Endothelial cell of umbilical vein (primary cell): ENCODE data around the gene EIF4E. TPM values are rescaled to one million over a fixed set of nuclear protein-coding genes. Genes with fewer than 3 reads are reported as not detected.

Source experiments
- BruUV-seq: library from RNA; stranded (reverse); fragments of 400-500 nt; replicated peaks from 2 replicates; lab custom pipeline; 2021; lab: Mats Ljungman, UMichigan
- CTCF ChIA-PET: fragments of 300-600, 350-600 bp; sonication (Branson Sonifier 250); formaldehyde crosslinking; loops from one replicate; lab custom pipeline; 2021; ENCODE audit warnings: antibody characterized with exemption, inconsistent platforms; lab: Charles Lee
- POLR2A ChIA-PET: fragments of 300-600, 350-600 bp; sonication (Branson Sonifier 250); formaldehyde crosslinking; loops from one replicate; lab custom pipeline; 2021; ENCODE audit warnings: antibody characterized with exemption, inconsistent platforms; lab: Charles Lee
- DNase-seq: peaks from one replicate; pipeline ENCODE4 v3.0.0-alpha.2; 2011; ENCODE audit warnings: low read depth, low spot score
- FAIRE-seq: peaks from 2 replicates; lab custom pipeline; 2011; peaks lifted over from hg19 to GRCh38; lab: Jason Lieb, UNC
- H2AFZ ChIP-seq: 2 replicates; pipeline ENCODE4 v1.6.0; 2012; ENCODE audit warnings: low read depth, low read length, control low read depth, inconsistent platforms
- H3K27ac ChIP-seq: 2 replicates; pipeline ENCODE4 v1.5.1; 2011; ENCODE audit warnings: low read depth, mild to moderate bottlenecking, control low read depth, low read length, moderate library complexity; ENCODE audit not compliant: insufficient read depth
- H3K27me3 ChIP-seq, 2 experiments: 2 replicates each; pipeline versions ENCODE4 v1.6.0 to v1.6.1; 2011; ENCODE audit warnings: low read length in 2 of 2, mixed read lengths in 1 of 2; ENCODE audit not compliant: control insufficient read depth in 2 of 2, insufficient read depth in 2 of 2
- H3K36me3 ChIP-seq, 2 experiments: 2 replicates in 1 of 2; 3 replicates in 1 of 2; pipeline ENCODE4 v1.5.1; 2011; ENCODE audit warnings: low read length in 2 of 2, mild to moderate bottlenecking in 1 of 2, moderate library complexity in 1 of 2; ENCODE audit not compliant: control insufficient read depth in 2 of 2, insufficient read depth in 2 of 2; ENCODE audit errors: extremely low read depth in 1 of 2
- H3K4me1 ChIP-seq: 3 replicates; pipeline ENCODE4 v1.5.1; 2011; ENCODE audit warnings: mild to moderate bottlenecking, low read length; ENCODE audit not compliant: control insufficient read depth, insufficient read depth; ENCODE audit errors: extremely low read depth
- H3K4me2 ChIP-seq: 2 replicates; pipeline ENCODE4 v1.6.1; 2011; ENCODE audit warnings: low read length, control low read depth, mixed read lengths; ENCODE audit not compliant: insufficient read depth
- H3K4me3 ChIP-seq, 3 experiments: fragments of 200-600 bp in 1 of 3; sonication (generic), shearing (Covaris generic) in 1 of 3; replicated peaks in 1 of 3; 2 replicates each; pipeline ENCODE4 v1.5.1; 2011 to 2016; ENCODE audit warnings: control low read depth in 3 of 3, low read length in 3 of 3, mild to moderate bottlenecking in 2 of 3, inconsistent platforms in 1 of 3, low read depth in 1 of 3, moderate library complexity in 1 of 3; ENCODE audit not compliant: insufficient read depth in 1 of 3
- H3K79me2 ChIP-seq: 2 replicates; pipeline ENCODE4 v1.6.0; 2012; ENCODE audit warnings: low read length, inconsistent platforms; ENCODE audit not compliant: control insufficient read depth, insufficient read depth
- H3K9ac ChIP-seq: replicated peaks from 2 replicates; pipeline ENCODE3; 2011; ENCODE audit warnings: low read length, control low read depth; ENCODE audit not compliant: insufficient read depth; ENCODE audit errors: extremely low read depth
- H3K9me1 ChIP-seq: replicated peaks from 3 replicates; pipeline ENCODE4 v1.6.0; 2011; ENCODE audit warnings: mild to moderate bottlenecking, low read length; ENCODE audit not compliant: control insufficient read depth, insufficient read depth; ENCODE audit errors: extremely low read depth
- H3K9me3 ChIP-seq: replicated peaks from 2 replicates; pipeline ENCODE4 v1.5.1; 2012; ENCODE audit warnings: low read length, inconsistent platforms; ENCODE audit not compliant: control insufficient read depth, insufficient read depth
- H4K20me1 ChIP-seq: replicated peaks from 2 replicates; pipeline ENCODE3; 2011; ENCODE audit warnings: mild to moderate bottlenecking, low read length; ENCODE audit not compliant: control insufficient read depth, insufficient read depth; ENCODE audit errors: extremely low read depth
- EZH2 ChIP-seq: IDR thresholded peaks from 2 replicates; pipeline ENCODE4 v1.6.1; 2012; ENCODE audit warnings: borderline replicate concordance, low read depth, mild to moderate bottlenecking, moderate library complexity, low read length, inconsistent platforms; ENCODE audit not compliant: severe bottlenecking
- FOS ChIP-seq: IDR thresholded peaks from 2 replicates; pipeline ENCODE4 v1.6.1; 2011; ENCODE audit warnings: mild to moderate bottlenecking, low read length, moderate library complexity, borderline replicate concordance; ENCODE audit not compliant: insufficient read depth
- JUN ChIP-seq: IDR thresholded peaks from 2 replicates; pipeline ENCODE4 v1.6.1; 2011; ENCODE audit warnings: borderline replicate concordance, low read depth; ENCODE audit not compliant: insufficient read length, insufficient read depth
- POLR2A ChIP-seq: IDR thresholded peaks from 2 replicates; pipeline ENCODE4 v1.6.1; 2012; ENCODE audit warnings: low read depth, mild to moderate bottlenecking, control low read depth, low read length
- POLR2AphosphoS5 ChIP-seq: IDR thresholded peaks from 2 replicates; pipeline ENCODE4 v1.6.1; 2012; ENCODE audit warnings: low read depth, mild to moderate bottlenecking, control low read depth, low read length, moderate library complexity; ENCODE audit not compliant: insufficient read depth
- dilution Hi-C: fragments of 300-500 bp; cut with MboI; formaldehyde crosslinking; loops from one replicate; pipeline ENCODE4 v1.15.0; 2019; ENCODE audit warnings: low sequenced_read_pairs; ENCODE audit not compliant: extremely low pct_ligation_motif_present
- intact Hi-C: fragments of 100-400 bp; cut with micrococcal nuclease; formaldehyde crosslinking; loops from one replicate; pipeline ENCODE4 v1.10.0; 2022
- polyA plus RNA-seq, 4 experiments: library from polyadenylated mRNA; depleted of rRNA in 3 of 4; stranded (reverse) in 3 of 4; unstranded in 1 of 4; fragments of >200 nt; gene quantifications; 2 replicates each; pipeline versions ENCODE4 v1.2.1 to v1.2.3, GENCODE V29; 2011 to 2012; ENCODE audit warnings: missing spikeins in 1 of 4
- total RNA-seq: library from RNA; stranded (reverse); gene quantifications from 2 replicates; pipeline ENCODE4 v1.2.3, GENCODE V29; 2021

EIF4E gene
- total and polyA plus RNA-seq, 2 donors (not counting 3 experiments of a cell fraction or from before 2014, with no cell fraction given), result 40.3 to 107 TPM

- Histone ChIP-seq H3K27ac (peak overlapping the region; percentile 93), H3K79me2 (peaks cover 34% of the 10 kb centered on the region), H3K27me3 (no peaks in the 10 kb centered on the region), H3K9ac (peak overlapping the region; percentile 95), H3K9me1 (no peaks in the 10 kb centered on the region), H3K36me3 (peaks cover 2 to 6% of the 10 kb centered on the region in 2 experiments), H3K9me3 (no peaks in the 10 kb centered on the region), H3K4me2 (peak overlapping the region; percentile 79), H2AFZ (no peak overlapping the region), H3K4me1 (peaks cover 32% of the 10 kb centered on the region), H3K4me3 (peak overlapping the region in 1 of 3 experiments; percentile 74), H4K20me1 (peaks cover 3% of the 10 kb centered on the region)
- no peak for DNase-seq
- no peak for FAIRE-seq
- POLR2A ChIA-PET, result no interaction called here
- dilution Hi-C loops, result no loop called here
- CTCF ChIA-PET, result interaction anchor here (1.3 to 3.8 kb wide), 3 partner anchors 64 to 533 kb away, joined by 3 to 23 read pairs (median 13); partner anchors contain the start of gene METAP1
- intact Hi-C loops, result loop anchor here (1.0 kb wide), 1 partner anchor 130 kb away; no protein-coding TSS in a partner anchor
- BruUV-seq, result no TSS peak
- no peak for TF ChIP-seq FOS
- no peak for TF ChIP-seq JUN
- TF ChIP-seq EZH2, result no peak
- TF ChIP-seq POLR2A, result no peak
- no peak for TF ChIP-seq POLR2AphosphoS5
Observed at GRCh38 chr4:98930311-98930865, 1.5 kb upstream of the EIF4E start.
